GM19043 (cell line): ENCODE measurements around the gene SERP1.
"Not testable (repeated sequence)": the region's sequence is repeated elsewhere in the genome, so short reads cannot be mapped to it uniquely, and the experiment has no call there.

Experiments used
- ATAC-seq: cut with Tn5 transposase; IDR thresholded peaks from one replicate; pipeline ENCODE4 v1.9.1; 2021; ENCODE audit warnings: low read depth; ENCODE audit not compliant: unreplicated experiment

SERP1 gene

DNA sequence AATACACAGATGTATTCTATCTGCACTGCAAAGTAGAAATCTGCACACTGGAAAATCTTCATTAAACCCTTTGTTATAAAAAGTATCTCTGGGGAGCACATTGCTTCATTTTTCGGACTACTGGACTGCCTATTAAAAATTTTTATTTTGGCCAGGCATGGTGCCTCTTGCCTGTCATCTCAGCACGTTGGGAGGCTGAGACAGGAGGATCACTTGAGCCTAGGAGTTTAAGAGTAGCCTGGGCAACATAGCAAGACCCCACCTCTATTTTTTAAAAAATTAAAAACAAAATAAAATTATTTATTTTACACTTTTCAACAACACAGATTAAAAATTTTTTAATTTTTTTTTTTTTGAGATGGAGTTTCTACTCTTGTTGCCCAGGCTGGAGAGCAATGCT, 6.0 kb downstream of the SERP1 start:
- ATAC-seq, result no peak

- ATAC-seq, result no peak
Measured at GRCh38 chr3:150538324-150539208, 7.7 kb downstream of the SERP1 start.

DNA sequence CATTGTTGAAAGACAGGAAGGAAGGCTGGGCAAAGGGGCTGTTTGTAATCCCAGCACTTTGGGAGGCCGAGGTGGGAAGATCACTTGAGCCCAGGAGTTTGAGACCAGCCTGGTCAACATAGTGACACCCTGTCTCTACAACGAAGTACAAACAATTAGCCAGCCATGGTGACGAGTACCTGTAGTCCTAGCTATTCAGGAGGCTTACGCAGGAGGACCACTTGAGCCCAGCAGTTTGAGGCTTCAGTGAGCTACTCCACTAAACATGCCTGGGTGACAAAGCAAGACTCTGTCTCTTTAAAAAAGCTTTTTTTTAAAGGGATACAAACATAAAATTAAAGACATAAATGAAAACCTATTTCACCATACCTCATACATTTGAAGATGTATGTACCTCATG, 11.1 kb downstream of the SERP1 start:
- ATAC-seq, result no peak

DNA sequence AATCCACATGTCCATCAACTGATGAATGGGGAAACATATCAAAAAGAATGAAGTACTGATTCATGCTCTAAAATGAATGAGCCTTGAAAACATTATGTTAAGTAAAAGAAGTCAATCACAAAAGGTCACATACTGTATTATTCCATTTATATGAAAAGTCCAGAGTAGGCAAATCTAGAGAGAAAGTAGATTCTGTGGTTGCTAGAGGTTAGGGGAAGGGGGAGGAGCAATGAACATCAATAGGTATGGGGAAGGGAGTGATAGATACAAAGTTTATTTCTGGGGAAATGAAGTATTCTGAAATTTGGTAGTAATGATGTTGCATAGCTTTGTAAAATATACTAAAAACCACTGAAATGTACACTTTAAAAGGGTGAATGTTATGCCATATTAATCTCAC, 14.5 kb downstream of the SERP1 start:
- ATAC-seq, result no peak

DNA sequence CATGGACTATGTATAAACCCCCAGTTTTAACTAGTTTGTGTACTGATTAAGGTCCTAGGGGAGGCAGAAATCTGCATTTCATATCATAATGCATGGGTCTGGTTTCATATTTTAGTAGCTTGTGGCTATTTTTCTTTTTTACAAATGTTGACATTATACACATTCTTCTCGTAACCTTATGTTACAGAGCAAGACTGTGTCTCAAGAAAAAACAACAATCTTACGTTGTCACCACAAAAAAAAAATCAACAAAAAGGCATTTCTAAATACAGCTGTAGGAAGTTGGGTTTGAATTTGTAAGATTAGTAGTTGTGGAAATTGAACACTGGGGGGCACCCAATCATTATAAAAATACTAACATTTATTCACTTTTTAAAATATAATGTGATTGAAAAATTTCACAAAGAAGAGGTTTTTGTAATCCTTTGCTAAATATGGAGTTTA, 17.9 kb downstream of the SERP1 start:
- no peak for ATAC-seq

DNA sequence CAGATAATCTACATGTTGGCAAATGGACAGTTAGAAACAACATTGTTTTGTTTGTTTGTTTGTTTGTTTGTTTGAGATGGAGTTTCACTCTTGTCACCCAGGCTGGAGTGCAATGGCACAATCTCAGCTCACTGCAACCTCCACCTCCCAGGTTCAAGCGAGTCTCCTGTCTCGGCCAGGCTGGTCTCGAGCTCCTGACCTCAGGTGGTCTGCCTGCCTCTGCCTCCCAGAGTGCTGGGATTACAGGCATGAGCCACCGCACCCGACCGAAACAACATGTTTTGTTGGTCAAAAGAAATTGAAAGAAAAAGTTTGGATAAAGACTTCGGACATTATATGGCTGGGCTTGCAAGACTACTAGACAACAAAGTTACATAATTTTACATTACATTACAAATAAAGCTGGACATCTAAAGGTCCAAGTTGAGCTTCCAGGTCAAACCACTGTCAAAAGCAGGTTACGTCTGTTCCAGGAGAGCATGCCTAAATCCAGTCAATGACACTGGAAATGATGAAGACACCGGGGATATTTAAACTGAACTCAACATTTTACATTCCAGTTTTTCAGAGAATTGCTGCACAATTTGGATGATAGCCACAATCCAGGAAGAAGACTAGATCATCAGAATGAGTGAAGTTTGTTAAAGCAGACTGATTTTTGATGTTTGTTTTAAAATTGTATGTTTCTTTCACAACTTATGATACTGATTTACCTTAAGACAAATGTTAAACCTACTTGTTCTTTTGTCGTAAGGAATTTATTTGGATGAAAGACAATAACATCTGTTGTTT, 18.6 kb downstream of the SERP1 start:
- no peak for ATAC-seq

GRCh38 chr3:150523538-150523937, 22.8 kb downstream of the SERP1 start:
- no peak for ATAC-seq

- no peak for ATAC-seq
Measured at GRCh38 chr3:150521463-150521862, 24.8 kb downstream of the SERP1 start.

GRCh38 chr3:150520408-150520807, 25.9 kb downstream of the SERP1 start:
- no peak for ATAC-seq

- ATAC-seq, result no peak
Measured at GRCh38 chr3:150519026-150519425, 27.3 kb downstream of the SERP1 start.

DNA sequence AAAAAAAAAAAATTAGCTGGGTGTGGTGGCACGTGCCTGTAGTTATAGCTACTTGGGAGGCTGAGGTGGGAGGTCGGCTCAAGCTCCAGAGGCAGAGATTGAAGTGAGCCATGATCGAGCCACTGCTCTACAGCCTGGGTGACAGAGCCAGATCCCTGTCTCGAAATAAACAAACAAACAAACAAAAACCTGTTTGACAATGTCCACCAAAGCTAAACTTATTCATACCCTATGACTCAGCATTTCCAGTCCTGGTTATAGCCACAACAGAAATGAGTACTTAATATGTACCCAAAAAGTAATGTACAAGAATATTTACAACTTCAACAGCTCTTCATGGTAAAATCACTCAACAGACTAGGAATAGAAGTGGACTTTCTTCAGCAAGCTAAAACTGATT, 31.1 kb downstream of the SERP1 start:
- ATAC-seq, result no peak

GRCh38 chr3:150511122-150511821, 35.0 kb downstream of the SERP1 start:
- no peak for ATAC-seq

DNA sequence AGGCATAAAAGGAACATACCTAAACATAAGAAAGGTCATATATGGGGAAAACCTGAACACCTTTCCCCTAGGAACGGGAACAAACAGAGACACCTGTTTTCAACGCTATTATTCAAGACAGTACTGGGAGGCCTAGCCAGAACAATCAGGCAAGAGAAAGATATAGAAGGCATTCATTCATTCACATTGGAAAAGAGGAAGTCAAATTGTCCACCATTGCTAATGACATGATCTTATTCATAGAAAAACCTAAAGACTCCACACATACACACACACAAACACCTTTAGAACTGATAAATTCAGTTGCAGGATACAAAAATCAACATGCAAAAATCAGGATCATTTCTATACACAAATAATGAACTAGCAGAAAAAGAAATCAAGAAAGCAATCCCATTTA, 36.5 kb downstream of the SERP1 start:
- no peak for ATAC-seq

GRCh38 chr3:150508401-150508800, 37.9 kb downstream of the SERP1 start:
- ATAC-seq, result no peak

DNA sequence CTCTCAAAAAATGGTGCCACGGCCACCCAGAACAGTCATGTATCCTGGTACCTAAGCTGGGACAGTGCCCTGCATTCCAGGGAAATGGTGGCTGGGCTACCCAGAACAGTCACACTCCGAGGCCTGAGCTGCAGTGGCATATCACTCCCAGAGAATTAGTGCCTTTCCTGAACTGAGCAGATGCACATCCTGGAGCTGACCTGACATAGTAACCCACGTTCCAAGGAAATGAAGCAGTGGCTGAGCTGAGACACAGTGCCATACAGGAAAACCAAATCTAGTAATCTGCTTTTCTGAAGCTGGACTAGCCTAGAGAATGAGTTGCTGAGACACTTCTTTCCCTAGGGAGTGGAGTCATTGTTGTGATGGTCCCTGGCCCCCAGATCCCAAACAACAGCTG, 41.8 kb downstream of the SERP1 start:
- ATAC-seq, result no peak

DNA sequence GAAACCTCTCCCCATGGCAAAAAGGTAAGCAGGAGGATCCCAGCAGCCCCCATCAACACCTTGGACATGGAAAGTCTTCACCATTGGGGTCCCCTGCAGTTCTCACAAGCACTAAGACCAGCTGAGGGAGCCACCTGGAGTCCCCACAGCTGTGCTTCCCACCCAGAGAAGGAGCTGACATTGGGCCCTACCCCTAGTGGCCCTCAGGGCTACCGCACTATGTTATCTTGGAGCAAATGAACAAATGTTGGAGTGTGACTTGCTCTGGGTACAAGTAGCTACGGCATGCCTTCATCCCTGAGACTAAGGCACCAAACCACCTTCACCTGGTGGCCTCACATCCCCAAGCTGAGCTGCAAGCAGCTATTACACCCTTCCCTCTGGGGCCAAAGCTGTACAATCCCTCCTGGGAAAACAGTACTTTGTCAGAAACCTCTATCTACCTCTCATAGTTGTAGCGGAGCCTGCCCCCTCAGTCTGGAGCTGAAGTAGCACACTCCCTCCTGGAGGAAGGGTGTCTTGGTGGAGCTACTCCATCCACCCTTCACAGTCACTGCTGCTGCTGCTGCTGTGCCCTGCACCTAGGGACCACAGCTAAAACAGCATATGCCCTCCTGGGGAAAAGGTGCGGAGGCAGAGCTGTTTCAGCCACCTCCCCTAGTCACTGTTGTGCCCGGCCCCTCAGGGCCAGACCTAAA, 42.7 kb downstream of the SERP1 start:
- ATAC-seq, result no peak

DNA sequence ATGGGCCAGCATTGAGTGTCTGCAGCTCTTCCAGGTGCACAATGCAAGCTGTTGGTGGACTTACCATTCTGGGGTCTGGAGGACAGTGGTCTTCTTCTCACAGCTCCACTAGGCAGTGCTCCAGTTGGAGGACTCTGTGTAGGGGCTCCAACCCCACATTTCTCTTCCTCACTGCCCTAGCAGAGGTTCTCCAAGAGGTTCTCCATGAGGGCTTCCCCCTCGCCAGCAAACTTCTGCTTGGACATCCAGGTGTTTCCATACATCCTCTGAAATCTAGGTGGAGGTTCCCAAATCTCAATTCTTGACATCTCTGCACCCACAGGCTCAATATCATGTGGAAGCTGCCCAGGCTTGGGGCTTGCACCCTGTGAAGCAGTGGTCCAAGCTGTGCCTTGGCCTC, 45.3 kb downstream of the SERP1 start:
- not testable (repeated sequence) for ATAC-seq

DNA sequence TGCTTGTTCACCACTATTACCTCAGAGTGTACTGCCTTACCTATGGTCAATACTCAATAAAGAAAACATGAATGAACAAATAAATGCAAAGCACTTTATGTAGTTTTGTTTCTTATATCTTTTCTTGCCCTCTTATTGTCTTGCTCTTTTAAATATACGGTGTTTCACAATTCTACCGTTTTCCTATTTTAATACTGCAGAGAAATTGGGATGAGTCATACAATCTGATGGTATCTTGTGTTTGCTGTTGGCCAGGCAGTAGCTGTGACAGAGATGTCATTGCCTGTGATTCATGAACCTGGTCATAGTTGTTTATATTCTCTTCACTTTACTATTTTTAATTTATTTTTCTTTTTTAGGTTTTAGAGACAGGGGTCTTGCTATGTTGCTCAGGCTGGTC, 48.3 kb downstream of the SERP1 start:
- ATAC-seq, result no peak

GRCh38 chr3:150495563-150496168, 50.6 kb downstream of the SERP1 start:
- ATAC-seq, result no peak

DNA sequence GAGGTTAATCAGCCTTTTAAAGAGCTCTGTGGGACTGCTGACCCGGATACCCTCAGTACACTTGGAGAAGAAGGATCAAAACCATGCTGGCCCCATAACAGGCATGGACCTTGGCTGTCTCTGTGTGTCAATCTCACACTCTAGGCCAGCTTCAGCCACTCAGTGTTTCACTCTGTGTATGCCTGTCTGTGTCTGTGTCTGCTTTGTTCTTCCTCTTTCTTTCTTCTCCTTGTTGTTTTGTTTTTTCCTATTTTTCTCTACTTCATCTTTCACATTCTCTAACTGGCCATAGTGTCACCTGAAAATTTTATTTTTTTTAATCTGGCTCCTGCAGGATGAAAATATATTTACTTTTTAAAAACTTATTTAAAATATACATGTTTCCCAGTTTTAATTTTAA, 51.1 kb downstream of the SERP1 start:
- no peak for ATAC-seq
